Endothelial cell of umbilical vein (primary cell): Measurements from ENCODE around the gene CALHM1.

Source experiments
- CTCF ChIP-seq, 2 donors: IDR thresholded peaks; 1 replicate in 1 of 2; 2 replicates in 1 of 2; pipeline ENCODE4 v1.5.1; 2011; ENCODE audit warnings: low read length in 2 of 2, mild to moderate bottlenecking in 2 of 2, moderate library complexity in 2 of 2, control low read depth in 1 of 2, inconsistent platforms in 1 of 2, low read depth in 1 of 2; ENCODE audit not compliant: insufficient read depth in 1 of 2; ENCODE audit errors: extremely low read depth in 1 of 2
- EZH2 ChIP-seq: IDR thresholded peaks from 2 replicates; pipeline ENCODE4 v1.6.1; 2012; ENCODE audit warnings: borderline replicate concordance, low read depth, mild to moderate bottlenecking, moderate library complexity, low read length, inconsistent platforms; ENCODE audit not compliant: severe bottlenecking
- FOS ChIP-seq: IDR thresholded peaks from 2 replicates; pipeline ENCODE4 v1.6.1; 2011; ENCODE audit warnings: mild to moderate bottlenecking, low read length, moderate library complexity, borderline replicate concordance; ENCODE audit not compliant: insufficient read depth
- MAX ChIP-seq: IDR thresholded peaks from 2 replicates; pipeline ENCODE4 v1.6.1; 2011; ENCODE audit not compliant: insufficient read depth, insufficient read length
- MYC ChIP-seq: IDR thresholded peaks from one replicate; pipeline ENCODE4 v1.6.1; 2011; ENCODE audit warnings: mild to moderate bottlenecking, low read depth, low read length
- POLR2A ChIP-seq: IDR thresholded peaks from 2 replicates; pipeline ENCODE4 v1.6.1; 2012; ENCODE audit warnings: low read depth, mild to moderate bottlenecking, control low read depth, low read length
- POLR2AphosphoS5 ChIP-seq: IDR thresholded peaks from 2 replicates; pipeline ENCODE4 v1.6.1; 2012; ENCODE audit warnings: low read depth, mild to moderate bottlenecking, control low read depth, low read length, moderate library complexity; ENCODE audit not compliant: insufficient read depth

GRCh38 chr10:103431902-103432301, 26.8 kb downstream of the CALHM1 start:
- TF ChIP-seq CTCF (IDR thresholded peaks at IDR 0.05; ENCODE audit: extremely low read depth in 1 of 2, insufficient read depth in 1 of 2, low read depth in 1 of 2, low read length in 2 of 2) (no peak), EZH2 (no peak), FOS (no peak), POLR2A (no peak), POLR2AphosphoS5 (no peak), MYC (no peak), MAX (no peak)
